ENCODE data around the gene ARHGAP21. TPM values are rescaled to one million over a fixed set of nuclear protein-coding genes. Genes with fewer than 3 reads are reported as not detected.

Gene ARHGAP21
- total RNA-seq, 1 donor from 2014 or later = 100 TPM

DNA sequence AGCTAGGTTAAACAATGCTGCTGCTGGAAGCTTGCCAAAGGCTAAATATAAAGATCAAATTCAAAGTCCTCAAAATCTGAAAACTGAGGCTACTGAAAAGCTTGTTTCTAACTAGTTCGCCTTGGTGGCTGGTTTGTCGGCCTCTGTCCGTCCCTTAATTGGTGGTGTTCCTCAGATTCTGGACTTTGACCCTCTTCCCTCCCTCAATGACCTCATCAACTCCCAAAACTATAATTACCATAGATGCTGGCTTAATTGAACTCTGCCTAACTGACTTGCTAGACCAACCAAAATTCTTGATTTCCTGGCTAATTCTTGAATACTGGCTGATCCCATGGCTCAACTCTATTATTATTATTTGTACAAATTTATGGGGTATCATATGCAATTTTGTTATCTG lies 15.6 kb downstream of the ARHGAP21 start:
- Mint-ChIP-seq H3K27ac (ENCODE audit: unreplicated experiment) (no peak overlapping the region), H3K4me3 (ENCODE audit: unreplicated experiment) (no peak overlapping the region)

DNA sequence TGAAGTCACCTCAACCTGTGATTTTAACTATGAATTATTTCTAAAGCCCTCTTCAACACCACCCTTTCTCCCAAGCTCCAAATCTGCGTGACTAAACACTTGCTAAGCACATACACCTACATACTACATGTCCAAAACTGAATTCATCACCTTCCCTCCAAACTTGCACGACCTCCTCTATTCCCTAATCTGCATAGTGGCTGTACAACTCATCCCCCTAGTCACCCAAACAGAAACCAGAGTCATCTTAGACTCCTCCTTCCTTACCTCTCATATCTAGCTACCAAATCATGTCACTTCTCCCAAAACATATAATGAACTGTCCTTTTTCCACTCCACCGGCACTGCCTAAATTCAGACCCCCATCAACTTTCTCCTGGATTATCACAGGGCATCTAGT lies 16.2 kb downstream of the ARHGAP21 start:
- no peaks in the 10 kb centered on the region for H3K4me1 Mint-ChIP-seq (ENCODE audit: unreplicated experiment)
- no peaks in the 10 kb centered on the region for H3K9me3 Mint-ChIP-seq (ENCODE audit: unreplicated experiment)
- H3K36me3 Mint-ChIP-seq (ENCODE audit: low read depth, unreplicated experiment) = no peaks in the 10 kb centered on the region
- no peak overlapping the region for H3K4me3 Mint-ChIP-seq (ENCODE audit: unreplicated experiment)
- H3K27me3 Mint-ChIP-seq (ENCODE audit: unreplicated experiment) = no peaks in the 10 kb centered on the region
- TF ChIP-seq, protein P1, sequence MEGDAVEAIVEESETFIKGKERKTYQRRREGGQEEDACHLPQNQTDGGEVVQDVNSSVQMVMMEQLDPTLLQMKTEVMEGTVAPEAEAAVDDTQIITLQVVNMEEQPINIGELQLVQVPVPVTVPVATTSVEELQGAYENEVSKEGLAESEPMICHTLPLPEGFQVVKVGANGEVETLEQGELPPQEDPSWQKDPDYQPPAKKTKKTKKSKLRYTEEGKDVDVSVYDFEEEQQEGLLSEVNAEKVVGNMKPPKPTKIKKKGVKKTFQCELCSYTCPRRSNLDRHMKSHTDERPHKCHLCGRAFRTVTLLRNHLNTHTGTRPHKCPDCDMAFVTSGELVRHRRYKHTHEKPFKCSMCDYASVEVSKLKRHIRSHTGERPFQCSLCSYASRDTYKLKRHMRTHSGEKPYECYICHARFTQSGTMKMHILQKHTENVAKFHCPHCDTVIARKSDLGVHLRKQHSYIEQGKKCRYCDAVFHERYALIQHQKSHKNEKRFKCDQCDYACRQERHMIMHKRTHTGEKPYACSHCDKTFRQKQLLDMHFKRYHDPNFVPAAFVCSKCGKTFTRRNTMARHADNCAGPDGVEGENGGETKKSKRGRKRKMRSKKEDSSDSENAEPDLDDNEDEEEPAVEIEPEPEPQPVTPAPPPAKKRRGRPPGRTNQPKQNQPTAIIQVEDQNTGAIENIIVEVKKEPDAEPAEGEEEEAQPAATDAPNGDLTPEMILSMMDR (IDR thresholded peaks at IDR 0.05; ENCODE audit: unreplicated experiment) = no peak
- H3K27ac Mint-ChIP-seq (ENCODE audit: unreplicated experiment) = no peak overlapping the region
- DNase-seq (ENCODE audit: low spot score) = no peak

More for the DNA sequence above, 15.6 kb downstream of the ARHGAP21 start:
- DNase-seq (ENCODE audit: low spot score) = no peak
- TF ChIP-seq, protein P1 (IDR thresholded peaks at IDR 0.05; ENCODE audit: unreplicated experiment) = no peak
- no peaks in the 10 kb centered on the region for H3K9me3 Mint-ChIP-seq (ENCODE audit: unreplicated experiment)
- no peaks in the 10 kb centered on the region for H3K4me1 Mint-ChIP-seq (ENCODE audit: unreplicated experiment)
- H3K36me3 Mint-ChIP-seq (ENCODE audit: low read depth, unreplicated experiment) = no peaks in the 10 kb centered on the region
- no peaks in the 10 kb centered on the region for H3K27me3 Mint-ChIP-seq (ENCODE audit: unreplicated experiment)

DNA sequence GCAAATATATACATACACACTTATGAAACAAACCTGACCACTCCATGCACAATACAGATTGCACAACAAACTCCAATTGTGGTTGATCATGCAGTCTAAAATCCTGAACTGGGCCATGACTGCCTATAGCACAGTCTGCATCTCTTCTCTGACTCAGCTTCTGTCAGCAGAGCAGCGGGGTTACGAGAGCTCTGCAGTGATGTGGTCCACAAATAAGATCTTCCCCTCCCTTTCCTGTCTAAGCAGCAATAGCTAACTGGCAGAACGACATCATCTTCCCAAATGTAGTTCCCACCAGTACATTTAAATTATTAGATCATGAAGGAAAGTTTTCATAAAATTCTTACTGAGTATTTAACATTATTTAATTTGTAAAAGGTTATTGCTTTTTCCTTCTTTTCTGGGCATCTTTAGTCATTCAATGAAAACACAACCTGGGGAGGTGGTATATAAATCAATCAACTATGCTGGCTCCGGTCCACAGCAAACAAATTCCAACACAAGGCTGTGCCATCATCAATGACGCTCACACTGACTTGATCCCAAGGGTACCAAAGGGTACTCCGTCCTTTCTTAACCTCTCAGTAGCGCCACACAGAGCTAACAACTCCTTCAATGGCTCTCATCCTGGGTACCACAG lies 17.1 kb downstream of the ARHGAP21 start:
- no peaks in the 10 kb centered on the region for H3K9me3 Mint-ChIP-seq (ENCODE audit: unreplicated experiment)
- no peak overlapping the region for H3K4me3 Mint-ChIP-seq (ENCODE audit: unreplicated experiment)
- no peaks in the 10 kb centered on the region for H3K27me3 Mint-ChIP-seq (ENCODE audit: unreplicated experiment)
- DNase-seq (ENCODE audit: low spot score) = no peak
- H3K27ac Mint-ChIP-seq (ENCODE audit: unreplicated experiment) = no peak overlapping the region
- peaks cover 2% of the 10 kb centered on the region for H3K4me1 Mint-ChIP-seq (ENCODE audit: unreplicated experiment)
- no peaks in the 10 kb centered on the region for H3K36me3 Mint-ChIP-seq (ENCODE audit: low read depth, unreplicated experiment)
- TF ChIP-seq, protein P1 (IDR thresholded peaks at IDR 0.05; ENCODE audit: unreplicated experiment) = no peak

DNA sequence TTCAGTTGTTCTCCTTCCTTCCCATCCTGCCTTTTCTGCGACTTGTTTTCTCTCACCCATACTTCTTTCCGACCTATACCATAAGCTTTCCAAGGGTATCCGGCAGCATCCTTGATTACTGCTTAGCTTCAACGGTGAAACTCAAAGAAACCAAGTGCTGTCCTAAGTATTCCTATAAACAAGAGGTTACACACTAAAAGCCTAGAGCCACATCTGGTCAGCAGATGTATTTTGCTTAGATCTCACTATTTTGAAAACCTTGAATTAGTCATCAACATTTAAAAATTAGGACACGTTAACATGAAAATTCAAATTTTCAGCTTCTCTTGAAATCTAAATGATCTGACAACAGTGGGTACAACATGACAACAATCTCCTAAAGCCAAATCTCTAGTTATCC lies 20.0 kb downstream of the ARHGAP21 start:
- Mint-ChIP-seq H3K36me3 (ENCODE audit: low read depth, unreplicated experiment) (peaks cover 4% of the 10 kb centered on the region), H3K4me1 (ENCODE audit: unreplicated experiment) (peaks cover 10% of the 10 kb centered on the region), H3K27me3 (ENCODE audit: unreplicated experiment) (no peaks in the 10 kb centered on the region), H3K27ac (ENCODE audit: unreplicated experiment) (no peak overlapping the region), H3K4me3 (ENCODE audit: unreplicated experiment) (no peak overlapping the region), H3K9me3 (ENCODE audit: unreplicated experiment) (no peaks in the 10 kb centered on the region)
- TF ChIP-seq, protein P1 (IDR thresholded peaks at IDR 0.05; ENCODE audit: unreplicated experiment) = no peak
- DNase-seq (ENCODE audit: low spot score) = no peak

DNA sequence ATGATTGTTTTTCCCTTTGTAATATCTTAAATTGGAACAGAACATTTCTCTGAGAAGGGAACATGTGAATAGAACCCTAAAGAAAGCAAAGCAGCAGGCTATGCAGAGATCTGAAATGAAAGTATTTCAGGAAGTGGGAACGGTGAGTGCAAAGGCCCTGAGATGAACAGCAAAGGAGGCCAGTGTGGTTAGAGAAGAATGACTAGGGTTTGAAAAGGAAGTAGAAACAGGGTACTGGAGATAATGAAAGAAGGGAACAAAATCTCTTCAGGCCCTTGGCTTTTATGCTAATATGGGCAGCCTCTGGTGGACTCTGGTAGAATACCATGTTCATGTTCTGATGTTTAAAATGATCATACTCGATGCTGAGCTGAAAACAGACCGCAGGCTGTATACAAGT lies 22.2 kb downstream of the ARHGAP21 start:
- Mint-ChIP-seq H3K4me3 (ENCODE audit: unreplicated experiment) (no peak overlapping the region), H3K4me1 (ENCODE audit: unreplicated experiment) (peaks cover 10% of the 10 kb centered on the region), H3K27me3 (ENCODE audit: unreplicated experiment) (no peaks in the 10 kb centered on the region), H3K36me3 (ENCODE audit: low read depth, unreplicated experiment) (peaks cover 4% of the 10 kb centered on the region), H3K9me3 (ENCODE audit: unreplicated experiment) (no peaks in the 10 kb centered on the region), H3K27ac (ENCODE audit: unreplicated experiment) (no peak overlapping the region)
- no peak for DNase-seq (ENCODE audit: low spot score)
- TF ChIP-seq, protein P1 (IDR thresholded peaks at IDR 0.05; ENCODE audit: unreplicated experiment) = no peak

Measured in endothelial cell (in vitro differentiated cells).